HUES48 (cell line): ENCODE measurements around the gene RGL1.

Source experiments
- H3K27ac ChIP-seq: one replicate; pipeline ENCODE4 v1.7.0; 2013; ENCODE audit warnings: low read depth, low read length, inconsistent platforms
- H3K27me3 ChIP-seq: 2 replicates; pipeline ENCODE4 v1.6.1; 2013; ENCODE audit warnings: mild to moderate bottlenecking, low read length; ENCODE audit not compliant: control insufficient read depth, insufficient read depth
- H3K36me3 ChIP-seq: 2 replicates; pipeline ENCODE4 v1.6.1; 2013; ENCODE audit warnings: low read length; ENCODE audit not compliant: control insufficient read depth, insufficient read depth
- H3K4me1 ChIP-seq: 2 replicates; pipeline ENCODE4 v1.6.1; 2013; ENCODE audit warnings: mild to moderate bottlenecking, low read length; ENCODE audit not compliant: control insufficient read depth, insufficient read depth
- H3K4me3 ChIP-seq: 2 replicates; pipeline ENCODE4 v1.5.1; 2013; ENCODE audit warnings: mild to moderate bottlenecking, low read depth, low read length
- H3K9ac ChIP-seq: 2 replicates; pipeline ENCODE4 v1.6.1; 2013; ENCODE audit warnings: mild to moderate bottlenecking, low read depth, low read length, moderate library complexity
- H3K9me3 ChIP-seq: 2 replicates; pipeline ENCODE4 v1.6.1; 2013; ENCODE audit warnings: low read length; ENCODE audit not compliant: control insufficient read depth, insufficient read depth

RGL1 gene

DNA sequence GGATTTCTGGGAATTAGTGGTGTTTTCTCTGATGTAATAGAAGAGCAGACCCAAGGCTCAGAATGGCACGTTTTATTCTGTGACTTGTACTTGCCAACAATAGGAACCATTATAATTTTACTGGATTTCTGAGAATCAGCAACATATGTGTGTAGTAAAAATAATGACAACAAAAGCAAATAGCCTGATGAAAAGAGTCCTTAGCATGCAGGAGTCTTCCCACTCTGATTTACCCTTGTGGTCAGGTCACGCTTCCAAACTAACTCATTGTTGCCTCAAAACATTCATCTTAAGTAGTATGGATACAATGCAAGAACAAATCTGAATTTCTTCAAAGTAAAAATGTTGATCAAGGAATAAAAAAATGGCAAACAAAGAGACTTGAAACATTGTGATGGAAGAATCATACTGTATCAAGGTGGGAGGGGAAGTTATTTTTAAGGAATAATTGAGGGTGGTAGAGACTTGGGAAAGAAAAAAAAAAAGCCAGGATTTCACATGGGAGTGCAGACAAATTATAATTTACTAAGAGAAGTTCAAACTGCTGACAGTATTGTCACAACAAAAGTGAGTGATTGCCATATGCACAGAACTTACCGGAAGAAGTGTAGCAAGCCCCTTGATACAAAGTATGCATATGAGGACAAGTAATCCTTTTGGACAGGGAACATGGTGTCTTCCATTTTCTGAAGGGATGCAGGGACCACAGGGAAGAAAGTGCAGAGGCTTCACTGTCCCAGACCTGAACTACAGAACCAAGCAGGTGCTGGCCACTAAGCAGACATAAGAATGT lies 31.2 kb upstream of the RGL1 start:
- Histone ChIP-seq H3K27me3 (no peaks in the 10 kb centered on the region), H3K36me3 (no peaks in the 10 kb centered on the region), H3K9ac (no peak overlapping the region), H3K4me3 (no peak overlapping the region), H3K4me1 (no peaks in the 10 kb centered on the region), H3K9me3 (peaks cover 17% of the 10 kb centered on the region), H3K27ac (no peak overlapping the region)

DNA sequence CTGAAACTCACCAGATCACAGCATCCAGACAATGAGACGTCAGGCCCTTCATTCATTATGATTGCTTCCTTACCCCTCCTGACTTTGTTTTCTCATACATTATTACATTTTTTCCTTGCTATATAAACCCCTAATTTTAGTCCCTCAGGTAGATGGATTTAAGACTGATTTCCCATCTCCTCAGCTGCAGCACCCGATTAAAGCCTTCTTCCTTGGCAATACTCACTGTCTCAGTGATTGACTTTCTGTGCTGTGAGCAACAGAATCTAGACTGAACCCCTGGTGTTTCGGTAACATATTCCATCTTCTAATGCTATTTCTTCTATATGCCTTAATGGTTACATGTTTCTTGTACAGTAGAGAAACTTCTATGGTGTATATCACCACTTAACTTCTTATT lies 30.0 kb upstream of the RGL1 start:
- Histone ChIP-seq H3K9ac (no peak overlapping the region), H3K4me1 (no peaks in the 10 kb centered on the region), H3K27me3 (no peaks in the 10 kb centered on the region)

DNA sequence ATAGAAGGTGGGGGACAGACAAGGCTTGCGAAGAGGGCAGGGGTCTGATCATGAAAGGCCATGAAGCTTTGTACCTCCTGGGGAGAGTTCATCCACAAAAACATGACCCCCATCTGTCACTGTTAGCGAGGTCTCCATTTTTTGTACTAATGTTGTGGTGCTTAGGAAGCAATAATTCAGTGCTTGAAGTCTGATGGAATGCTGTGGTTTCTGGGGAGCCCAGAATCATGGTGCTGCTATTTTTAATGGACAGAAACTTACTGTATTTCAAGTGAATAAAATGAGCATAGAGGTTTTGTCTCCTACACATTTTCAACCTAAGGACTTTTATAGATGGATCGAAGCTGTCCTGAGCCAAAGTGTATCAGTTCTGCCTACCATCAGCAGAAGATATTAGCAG lies 28.2 kb upstream of the RGL1 start:
- Histone ChIP-seq H3K9me3 (peaks cover 17% of the 10 kb centered on the region), H3K4me1 (no peaks in the 10 kb centered on the region), H3K27me3 (no peaks in the 10 kb centered on the region), H3K36me3 (no peaks in the 10 kb centered on the region), H3K27ac (no peak overlapping the region), H3K4me3 (no peak overlapping the region), H3K9ac (no peak overlapping the region)

More for the DNA sequence above, 30.0 kb upstream of the RGL1 start:
- H3K9me3 ChIP-seq, result peaks cover 17% of the 10 kb centered on the region
- no peak overlapping the region for H3K27ac ChIP-seq
- H3K4me3 ChIP-seq, result no peak overlapping the region
- H3K36me3 ChIP-seq, result no peaks in the 10 kb centered on the region

DNA sequence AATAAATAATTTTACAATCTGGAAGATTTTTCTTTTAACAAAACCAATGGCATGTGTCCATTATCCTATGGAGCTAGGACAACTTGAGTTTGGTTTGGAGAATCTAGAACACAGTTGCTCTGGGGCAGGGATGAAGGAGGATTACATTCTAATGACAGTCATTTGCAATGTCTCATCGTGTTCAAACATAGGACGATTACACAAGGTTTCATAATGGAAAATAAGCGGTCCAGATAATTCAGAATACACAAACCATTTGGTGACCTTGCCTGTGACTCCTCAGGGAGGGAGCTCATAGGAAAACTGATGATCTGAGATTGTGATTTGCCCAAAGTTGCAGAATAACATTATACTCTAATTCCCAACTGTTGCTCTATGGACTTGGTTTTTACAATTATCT lies 27.6 kb upstream of the RGL1 start:
- Histone ChIP-seq H3K27ac (no peak overlapping the region), H3K36me3 (no peaks in the 10 kb centered on the region), H3K9ac (no peak overlapping the region), H3K4me3 (no peak overlapping the region), H3K9me3 (peaks cover 17% of the 10 kb centered on the region), H3K4me1 (no peaks in the 10 kb centered on the region), H3K27me3 (no peaks in the 10 kb centered on the region)

DNA sequence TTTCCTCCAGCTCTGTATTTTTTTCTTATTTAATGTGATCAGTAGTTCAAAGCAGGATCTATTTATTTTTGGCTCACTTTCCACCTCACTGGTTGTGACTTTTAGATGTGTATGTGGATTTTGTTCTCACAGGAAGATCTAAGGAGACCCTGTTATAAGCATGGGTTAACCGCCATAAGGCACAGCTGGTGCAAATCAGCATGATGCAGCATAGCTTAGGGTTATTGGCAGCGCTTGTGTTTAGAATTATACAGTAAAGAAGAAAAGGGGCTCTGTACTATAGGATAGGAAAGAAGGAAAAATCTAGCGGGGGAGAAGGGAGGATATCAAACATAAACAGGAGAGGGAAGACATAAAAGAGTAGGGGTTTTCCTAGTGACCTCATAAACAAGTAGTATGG lies 26.9 kb upstream of the RGL1 start:
- Histone ChIP-seq H3K27ac (no peak overlapping the region), H3K4me3 (no peak overlapping the region), H3K36me3 (no peaks in the 10 kb centered on the region), H3K9ac (no peak overlapping the region), H3K4me1 (no peaks in the 10 kb centered on the region), H3K9me3 (peaks cover 17% of the 10 kb centered on the region), H3K27me3 (no peaks in the 10 kb centered on the region)

DNA sequence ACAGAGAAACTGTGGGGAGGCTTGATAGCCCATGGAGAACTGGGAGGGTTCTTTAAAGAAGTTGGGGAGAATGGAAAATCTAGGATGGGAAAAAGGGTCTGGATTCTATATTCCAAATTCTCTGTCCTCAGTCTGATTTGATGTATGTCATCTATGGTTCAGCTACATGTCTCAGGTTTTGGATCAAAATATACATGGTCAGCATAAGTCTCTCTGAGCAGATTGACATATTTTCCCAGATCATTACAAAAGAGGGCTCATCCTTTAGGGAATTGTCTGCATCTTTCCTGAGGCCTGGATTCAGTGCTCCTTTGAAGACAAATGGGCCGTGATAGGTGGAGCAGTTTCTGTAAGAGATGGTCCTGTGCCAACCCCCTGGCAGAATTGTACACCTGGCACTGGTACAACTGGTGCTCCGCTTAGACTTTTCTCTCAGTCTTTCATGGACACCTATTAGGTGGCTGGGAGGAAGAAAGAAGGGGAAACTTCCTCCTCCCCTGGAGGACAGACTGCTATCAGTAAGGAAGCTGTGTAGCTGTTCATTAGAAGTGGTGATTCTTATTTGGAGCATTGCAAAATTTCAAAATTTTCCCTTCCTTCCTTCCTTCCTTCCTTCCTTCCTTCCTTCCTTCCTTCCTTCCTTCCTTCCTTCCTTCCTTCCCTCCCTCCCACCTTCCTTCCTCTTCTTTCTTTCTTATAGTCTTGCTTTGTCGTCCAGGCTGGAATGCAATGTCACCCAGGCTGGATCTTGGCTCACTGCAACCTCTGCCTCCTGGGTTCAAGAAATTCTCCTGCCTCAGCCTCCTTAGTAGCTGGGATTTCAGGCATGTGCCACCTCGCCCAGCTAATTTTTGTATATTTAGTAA lies 26.1 kb upstream of the RGL1 start:
- H3K9ac ChIP-seq, result no peak overlapping the region
- H3K27me3 ChIP-seq, result no peaks in the 10 kb centered on the region
- H3K36me3 ChIP-seq, result no peaks in the 10 kb centered on the region
- H3K4me1 ChIP-seq, result no peaks in the 10 kb centered on the region
- H3K27ac ChIP-seq, result no peak overlapping the region
- H3K4me3 ChIP-seq, result no peak overlapping the region
- peaks cover 17% of the 10 kb centered on the region for H3K9me3 ChIP-seq

DNA sequence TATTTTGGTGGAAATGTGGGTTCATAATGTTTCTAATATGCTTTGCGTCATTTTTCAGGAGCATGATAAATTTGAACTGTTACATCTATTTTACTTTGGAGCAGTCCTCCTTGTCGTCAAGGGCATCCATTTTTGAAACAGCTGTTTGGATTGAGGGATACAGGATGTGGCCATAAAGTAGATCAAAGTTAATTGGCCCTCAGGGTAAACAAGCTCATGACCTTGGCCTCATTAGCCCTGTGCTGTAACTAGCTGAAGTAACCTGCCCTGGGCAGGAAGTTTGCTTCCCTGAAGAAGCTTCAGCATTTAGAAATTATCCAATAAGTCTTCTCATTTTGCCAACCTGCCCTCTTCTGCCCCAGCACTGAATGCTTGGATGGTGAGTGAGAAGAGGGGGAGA lies 24.8 kb upstream of the RGL1 start:
- H3K27me3 ChIP-seq, result no peaks in the 10 kb centered on the region
- H3K27ac ChIP-seq, result no peak overlapping the region
- H3K9me3 ChIP-seq, result peaks cover 11% of the 10 kb centered on the region
- no peaks in the 10 kb centered on the region for H3K4me1 ChIP-seq
- H3K4me3 ChIP-seq, result no peak overlapping the region
- H3K9ac ChIP-seq, result no peak overlapping the region
- H3K36me3 ChIP-seq, result no peaks in the 10 kb centered on the region

DNA sequence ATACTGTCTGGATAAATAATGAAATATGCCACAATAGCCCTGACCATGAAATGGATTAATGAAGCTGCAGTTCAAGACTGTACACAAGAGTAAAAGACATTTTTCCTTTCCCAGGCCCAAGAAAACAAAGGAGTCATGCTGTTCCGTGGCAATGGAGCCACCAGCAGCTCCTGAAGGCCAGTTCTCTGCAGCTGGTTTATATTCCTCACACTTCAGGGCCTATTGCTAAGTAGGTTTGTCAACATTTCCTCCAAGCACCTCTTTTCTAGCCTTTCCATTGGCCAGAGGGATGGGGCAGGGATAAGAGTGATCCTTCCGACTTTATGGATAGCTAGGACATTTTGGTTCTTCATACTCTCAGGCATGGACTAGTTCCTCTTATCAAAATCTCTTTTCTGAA lies 24.2 kb upstream of the RGL1 start:
- H3K4me3 ChIP-seq, result no peak overlapping the region
- H3K9me3 ChIP-seq, result peaks cover 5% of the 10 kb centered on the region; the same call in 1 of the 2 replicates
- no peak overlapping the region for H3K9ac ChIP-seq
- H3K27me3 ChIP-seq, result no peaks in the 10 kb centered on the region
- no peaks in the 10 kb centered on the region for H3K4me1 ChIP-seq
- H3K27ac ChIP-seq, result no peak overlapping the region
- no peaks in the 10 kb centered on the region for H3K36me3 ChIP-seq

DNA sequence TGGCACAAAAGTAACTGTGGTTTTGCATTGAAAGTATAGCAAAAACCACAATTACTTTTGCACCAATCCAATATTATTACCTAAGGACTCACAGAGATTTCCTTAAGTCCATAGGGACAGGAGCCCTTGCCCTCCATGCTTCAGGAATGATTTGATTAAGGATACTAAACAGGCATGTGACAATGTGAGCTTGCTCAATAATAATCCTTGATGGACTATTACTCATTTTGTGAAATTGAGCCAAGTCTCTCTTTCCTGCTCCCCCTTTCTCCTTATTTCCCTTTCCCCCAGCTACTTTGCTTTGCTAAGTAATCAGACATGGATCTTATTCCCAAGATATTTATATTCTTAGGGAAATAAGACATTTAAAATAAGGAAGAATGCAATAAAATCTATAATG lies 21.6 kb upstream of the RGL1 start:
- Histone ChIP-seq H3K4me3 (no peak overlapping the region), H3K9me3 (no peaks in the 10 kb centered on the region), H3K36me3 (no peaks in the 10 kb centered on the region), H3K4me1 (no peaks in the 10 kb centered on the region), H3K27ac (no peak overlapping the region), H3K27me3 (no peaks in the 10 kb centered on the region), H3K9ac (no peak overlapping the region)

DNA sequence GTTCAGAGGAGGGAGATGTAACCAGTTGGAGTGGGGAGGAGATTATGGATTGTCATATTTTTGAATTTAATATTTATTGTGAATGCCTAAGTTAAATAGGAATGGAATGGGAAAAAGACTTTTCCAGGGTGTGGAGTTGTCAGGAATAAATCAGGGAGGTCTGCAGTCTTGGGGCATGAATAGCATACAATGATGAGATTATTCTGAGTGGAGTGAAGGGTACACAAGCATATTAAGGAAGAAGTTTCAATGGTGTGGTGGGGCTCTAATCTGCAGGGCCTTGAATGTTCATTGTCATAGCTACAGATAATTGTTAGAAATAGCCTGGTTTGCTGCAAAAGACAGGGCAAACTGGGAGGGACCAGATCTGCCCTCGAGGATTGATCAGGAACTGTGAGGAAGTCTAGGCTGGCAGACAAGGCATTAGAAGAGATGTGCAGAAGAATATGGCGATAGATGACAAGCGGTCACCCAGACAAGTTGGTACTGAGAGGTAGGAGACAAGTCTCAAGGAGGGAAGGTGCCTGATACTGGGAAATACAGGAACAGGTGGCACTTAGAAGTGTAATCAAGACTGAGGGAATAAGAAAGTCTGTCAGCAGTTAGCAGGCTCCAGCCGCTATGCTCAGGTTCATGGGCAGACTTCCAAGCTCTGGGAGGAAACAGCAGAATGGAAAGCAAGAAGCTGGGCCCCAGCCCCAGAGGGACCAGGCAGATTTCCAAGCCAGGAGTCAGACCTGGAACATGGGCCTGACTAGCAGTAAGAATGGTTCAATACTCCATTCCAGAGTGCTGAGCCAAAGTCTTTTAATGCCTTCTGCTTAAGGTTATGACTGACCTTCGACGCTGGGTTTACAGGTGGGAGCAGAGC lies 20.9 kb upstream of the RGL1 start:
- H3K4me1 ChIP-seq, result no peaks in the 10 kb centered on the region
- H3K36me3 ChIP-seq, result no peaks in the 10 kb centered on the region
- no peak overlapping the region for H3K4me3 ChIP-seq
- no peaks in the 10 kb centered on the region for H3K27me3 ChIP-seq
- H3K27ac ChIP-seq, result no peak overlapping the region
- no peaks in the 10 kb centered on the region for H3K9me3 ChIP-seq
- H3K9ac ChIP-seq, result no peak overlapping the region
